Right renal pelvis (tissue), 4 donors: Measurements from ENCODE around the gene CILP. TPM values are rescaled to one million over a fixed set of nuclear protein-coding genes. Genes with fewer than 3 reads are reported as not detected.
"Not testable (repeated sequence)": the region's sequence is repeated elsewhere in the genome, so short reads cannot be mapped to it uniquely, and the experiment has no call there.

ENCODE experiments used
- DNase-seq, 4 donors: peaks; one replicate each; pipeline ENCODE4 v3.0.0-alpha.2; 2013; ENCODE audit warnings: low read depth in 4 of 4, low spot score in 3 of 4, missing footprints in 1 of 4
- polyA plus RNA-seq, 4 donors: library from polyadenylated mRNA; unstranded; fragments of 120-200 nt; gene quantifications; one replicate each; pipeline ENCODE4 v1.2.1, GENCODE V29; 2013; ENCODE audit not compliant: insufficient read length in 4 of 4

The CILP gene, protein sequence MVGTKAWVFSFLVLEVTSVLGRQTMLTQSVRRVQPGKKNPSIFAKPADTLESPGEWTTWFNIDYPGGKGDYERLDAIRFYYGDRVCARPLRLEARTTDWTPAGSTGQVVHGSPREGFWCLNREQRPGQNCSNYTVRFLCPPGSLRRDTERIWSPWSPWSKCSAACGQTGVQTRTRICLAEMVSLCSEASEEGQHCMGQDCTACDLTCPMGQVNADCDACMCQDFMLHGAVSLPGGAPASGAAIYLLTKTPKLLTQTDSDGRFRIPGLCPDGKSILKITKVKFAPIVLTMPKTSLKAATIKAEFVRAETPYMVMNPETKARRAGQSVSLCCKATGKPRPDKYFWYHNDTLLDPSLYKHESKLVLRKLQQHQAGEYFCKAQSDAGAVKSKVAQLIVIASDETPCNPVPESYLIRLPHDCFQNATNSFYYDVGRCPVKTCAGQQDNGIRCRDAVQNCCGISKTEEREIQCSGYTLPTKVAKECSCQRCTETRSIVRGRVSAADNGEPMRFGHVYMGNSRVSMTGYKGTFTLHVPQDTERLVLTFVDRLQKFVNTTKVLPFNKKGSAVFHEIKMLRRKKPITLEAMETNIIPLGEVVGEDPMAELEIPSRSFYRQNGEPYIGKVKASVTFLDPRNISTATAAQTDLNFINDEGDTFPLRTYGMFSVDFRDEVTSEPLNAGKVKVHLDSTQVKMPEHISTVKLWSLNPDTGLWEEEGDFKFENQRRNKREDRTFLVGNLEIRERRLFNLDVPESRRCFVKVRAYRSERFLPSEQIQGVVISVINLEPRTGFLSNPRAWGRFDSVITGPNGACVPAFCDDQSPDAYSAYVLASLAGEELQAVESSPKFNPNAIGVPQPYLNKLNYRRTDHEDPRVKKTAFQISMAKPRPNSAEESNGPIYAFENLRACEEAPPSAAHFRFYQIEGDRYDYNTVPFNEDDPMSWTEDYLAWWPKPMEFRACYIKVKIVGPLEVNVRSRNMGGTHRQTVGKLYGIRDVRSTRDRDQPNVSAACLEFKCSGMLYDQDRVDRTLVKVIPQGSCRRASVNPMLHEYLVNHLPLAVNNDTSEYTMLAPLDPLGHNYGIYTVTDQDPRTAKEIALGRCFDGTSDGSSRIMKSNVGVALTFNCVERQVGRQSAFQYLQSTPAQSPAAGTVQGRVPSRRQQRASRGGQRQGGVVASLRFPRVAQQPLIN
- 1 to 10 TPM; 3.1 to 4.3 (median 3.8) TPM for polyA plus RNA-seq

DNA sequence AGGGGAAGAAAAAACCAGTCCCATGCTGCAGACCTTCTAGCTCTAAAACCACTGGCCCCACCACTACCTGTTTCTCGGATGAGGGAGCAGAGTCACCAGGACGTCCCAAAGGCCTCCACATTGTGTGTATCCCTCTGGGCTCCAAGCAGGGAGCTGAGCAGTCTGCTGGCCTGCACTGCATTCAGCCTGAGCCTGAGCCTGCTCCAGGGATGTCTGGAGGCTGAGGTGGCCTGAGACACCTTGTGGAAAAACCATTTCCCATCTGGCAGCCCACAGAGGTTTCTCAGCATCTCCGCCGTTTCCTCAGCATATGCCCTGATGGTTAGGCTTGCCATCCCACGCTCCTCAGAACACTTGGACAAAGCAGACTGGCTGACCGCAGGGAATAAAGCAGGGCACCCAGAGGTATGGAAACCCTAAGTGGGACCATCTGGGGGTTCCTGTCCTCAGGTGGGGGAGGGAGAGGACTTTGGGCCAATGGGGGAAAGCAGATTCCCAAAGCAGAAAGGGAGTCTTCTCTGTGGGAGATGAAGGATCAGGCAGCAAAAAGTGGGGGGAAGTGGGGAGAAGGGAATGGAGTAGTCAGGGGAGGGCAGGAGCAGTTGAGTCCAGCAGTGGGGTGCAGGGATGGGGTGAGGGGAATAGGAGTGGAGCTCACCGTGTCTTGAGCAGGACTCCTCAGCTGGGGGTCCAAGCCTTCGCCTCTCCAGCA is at the start of gene CILP:
Gene CILP (minus strand): TSS at position 704 of the 712 bp plus-strand sequence. CDS start 1,718 bp downstream, outside the sequence.
- no peak for DNase-seq

DNA sequence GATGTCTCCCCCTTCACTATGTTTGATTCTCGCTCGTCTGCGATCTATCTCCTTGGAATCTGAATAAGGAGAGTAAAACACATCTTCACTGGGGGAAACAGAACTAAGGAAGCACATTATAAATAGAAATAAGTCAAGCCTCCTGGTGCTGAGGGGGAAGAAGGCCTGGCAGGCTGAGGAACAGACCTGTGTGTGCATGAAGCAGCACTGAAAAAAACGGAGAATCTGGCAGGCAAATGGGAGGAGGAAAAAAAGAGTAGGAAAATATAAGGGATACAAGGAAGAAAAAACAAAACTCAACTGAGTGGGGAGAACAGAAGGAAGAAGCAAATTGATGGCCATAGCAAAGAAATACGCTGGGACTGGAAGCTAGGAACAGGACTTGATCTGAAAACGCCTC is 49.7 kb upstream of the CILP start:
- no peak for DNase-seq

DNA sequence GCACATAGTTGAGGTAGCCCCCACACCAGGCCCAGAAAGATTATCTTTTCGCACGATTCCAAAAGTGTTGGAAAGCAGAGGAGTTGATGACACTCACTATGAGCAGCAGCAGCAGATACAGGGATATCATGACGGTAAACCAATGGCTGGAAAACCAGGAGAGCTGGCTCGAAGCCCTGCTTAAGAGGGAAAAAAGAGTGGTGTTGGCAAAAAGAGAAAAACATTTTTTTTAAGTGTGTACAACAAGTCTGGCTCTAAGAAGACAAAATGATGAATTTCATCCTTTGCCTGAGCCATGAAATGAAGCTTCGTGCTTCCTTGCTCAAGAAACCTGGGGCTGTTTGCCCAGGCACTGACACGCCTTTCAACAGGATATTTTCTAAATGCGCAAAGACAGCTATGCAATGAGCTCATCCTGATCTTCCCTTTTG is 48.1 kb upstream of the CILP start:
- no peak for DNase-seq

DNA sequence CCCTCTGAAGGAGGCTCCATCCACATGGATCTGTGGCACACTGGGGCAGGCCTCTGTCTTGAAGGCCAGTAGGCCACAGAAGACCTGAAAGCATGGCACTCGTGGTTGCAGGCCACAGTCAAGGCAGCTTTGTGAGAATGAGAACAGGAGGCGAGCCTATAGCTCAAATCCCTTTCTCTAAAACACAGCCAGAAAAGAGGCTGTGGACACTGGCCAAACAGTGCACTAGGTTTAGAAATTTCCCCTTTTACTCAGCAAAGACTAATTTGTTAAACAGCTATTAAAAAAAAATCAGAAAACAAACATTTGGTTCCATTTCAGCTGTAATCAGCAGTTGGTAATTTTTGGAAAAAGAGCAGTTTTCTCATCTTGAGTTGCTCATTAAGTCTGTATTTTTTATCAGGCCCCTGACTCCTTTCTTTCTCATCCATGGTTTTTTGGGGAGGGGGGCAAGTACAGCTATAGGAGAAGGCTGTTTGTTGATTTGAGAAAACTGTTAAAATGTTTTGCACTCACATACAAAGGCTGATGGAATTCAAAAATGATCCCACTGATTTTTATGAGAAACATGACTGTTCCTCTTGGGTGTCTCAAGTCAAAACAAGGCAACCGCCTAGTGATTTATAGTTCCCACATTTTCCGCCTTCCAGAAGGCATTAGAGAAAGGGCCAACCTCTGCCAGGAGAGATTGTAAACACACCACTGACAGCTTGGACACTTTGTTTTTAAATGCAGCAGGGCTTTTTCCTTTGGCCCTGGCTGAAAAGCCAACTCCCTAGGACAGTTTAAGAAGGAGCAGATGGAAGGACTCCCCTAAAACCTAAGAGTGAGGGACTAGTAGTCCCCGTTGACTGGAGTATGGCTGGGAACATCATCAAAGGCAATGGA is 47.3 kb upstream of the CILP start:
- DNase-seq = peak in 1 of 4 donors; percentile 19

DNA sequence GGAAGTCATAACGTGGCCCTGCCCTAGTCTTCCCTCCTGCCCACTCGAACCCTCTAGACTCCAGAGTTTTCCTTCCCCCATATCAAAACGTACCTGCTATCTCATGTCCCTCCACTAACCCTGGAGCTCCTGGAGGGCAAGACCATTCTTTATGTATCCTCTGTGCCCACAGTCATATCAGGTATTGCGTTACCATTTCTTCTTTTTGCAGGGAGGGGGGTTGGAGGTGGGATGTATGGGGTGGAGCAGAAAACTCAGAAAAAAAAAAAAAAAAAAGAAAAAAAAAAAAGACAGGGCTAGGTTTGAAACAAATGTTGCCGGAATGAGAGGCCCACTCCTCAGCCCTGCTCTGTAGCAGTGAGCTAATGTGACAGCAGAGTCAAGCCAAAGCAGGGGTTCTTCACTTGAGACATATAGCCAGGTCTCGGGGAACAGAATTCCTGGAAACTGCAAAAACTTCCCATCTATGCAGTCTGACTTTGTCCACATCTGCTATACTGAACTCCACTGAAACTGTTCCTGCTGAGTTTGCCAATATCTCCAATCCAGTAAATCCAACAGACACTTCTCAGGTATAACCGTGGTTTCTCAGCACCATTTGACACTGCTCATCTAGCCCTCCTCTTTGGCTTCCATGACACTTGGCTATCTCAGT is 44.3 kb upstream of the CILP start:
- no peak for DNase-seq

DNA sequence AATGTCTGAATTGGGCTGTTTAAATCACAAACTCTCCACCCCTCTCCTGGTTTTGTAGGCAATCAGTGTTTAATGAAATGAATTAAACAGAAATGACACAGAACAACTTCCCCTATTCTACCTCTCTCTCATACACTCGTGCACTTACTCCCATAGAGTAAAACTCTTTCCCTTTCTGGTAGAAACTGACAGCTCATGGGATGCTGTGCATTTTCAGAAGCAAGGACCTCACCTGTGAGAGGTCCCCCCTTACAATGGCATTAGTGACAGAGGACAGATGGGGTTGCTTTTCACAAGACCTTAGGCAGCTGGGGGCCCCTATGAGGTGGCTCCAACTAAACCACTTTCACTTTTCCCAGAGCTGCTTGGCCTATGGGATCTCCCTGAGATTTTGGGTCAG is 43.5 kb upstream of the CILP start:
- no peak for DNase-seq

DNA sequence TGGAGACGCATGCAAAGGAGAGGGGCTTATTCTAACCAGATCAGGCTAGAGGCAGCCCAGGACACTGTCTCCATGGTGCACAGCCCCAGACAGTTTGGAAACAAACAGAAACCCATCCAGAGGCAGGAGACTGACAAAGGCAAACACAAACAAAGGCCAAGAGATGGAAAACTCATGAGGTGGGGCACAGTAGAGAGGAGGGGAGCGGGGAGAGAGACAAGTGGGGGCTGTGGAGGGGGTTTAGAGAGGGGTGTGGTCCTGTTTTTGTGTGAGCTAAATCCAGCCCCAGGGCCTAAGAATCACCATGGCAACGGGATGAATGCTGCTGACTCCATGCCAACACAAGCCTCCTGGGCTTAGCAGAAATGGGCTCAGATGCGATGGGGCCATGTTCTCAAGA is 43.1 kb upstream of the CILP start:
- no peak for DNase-seq

DNA sequence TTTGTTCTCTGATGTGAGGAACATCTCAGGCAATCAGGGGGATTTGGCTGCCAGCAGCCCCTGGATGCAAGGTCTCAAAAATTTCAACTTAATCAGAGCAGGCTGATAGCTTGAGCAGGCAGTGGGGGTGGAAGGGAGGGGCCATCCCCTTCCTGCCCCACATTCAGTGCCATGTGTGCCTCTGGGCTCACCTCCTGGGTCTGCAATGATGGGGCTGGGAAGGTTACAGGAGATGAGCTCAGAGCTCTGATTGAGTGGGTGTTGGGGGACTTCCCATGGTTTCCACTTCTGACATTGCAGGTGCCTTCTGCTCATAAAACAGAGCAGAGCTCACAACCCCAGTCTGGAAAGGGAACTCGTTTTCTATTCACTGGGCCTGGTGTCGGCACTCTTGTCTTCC is 38.4 kb upstream of the CILP start:
- DNase-seq = no peak

DNA sequence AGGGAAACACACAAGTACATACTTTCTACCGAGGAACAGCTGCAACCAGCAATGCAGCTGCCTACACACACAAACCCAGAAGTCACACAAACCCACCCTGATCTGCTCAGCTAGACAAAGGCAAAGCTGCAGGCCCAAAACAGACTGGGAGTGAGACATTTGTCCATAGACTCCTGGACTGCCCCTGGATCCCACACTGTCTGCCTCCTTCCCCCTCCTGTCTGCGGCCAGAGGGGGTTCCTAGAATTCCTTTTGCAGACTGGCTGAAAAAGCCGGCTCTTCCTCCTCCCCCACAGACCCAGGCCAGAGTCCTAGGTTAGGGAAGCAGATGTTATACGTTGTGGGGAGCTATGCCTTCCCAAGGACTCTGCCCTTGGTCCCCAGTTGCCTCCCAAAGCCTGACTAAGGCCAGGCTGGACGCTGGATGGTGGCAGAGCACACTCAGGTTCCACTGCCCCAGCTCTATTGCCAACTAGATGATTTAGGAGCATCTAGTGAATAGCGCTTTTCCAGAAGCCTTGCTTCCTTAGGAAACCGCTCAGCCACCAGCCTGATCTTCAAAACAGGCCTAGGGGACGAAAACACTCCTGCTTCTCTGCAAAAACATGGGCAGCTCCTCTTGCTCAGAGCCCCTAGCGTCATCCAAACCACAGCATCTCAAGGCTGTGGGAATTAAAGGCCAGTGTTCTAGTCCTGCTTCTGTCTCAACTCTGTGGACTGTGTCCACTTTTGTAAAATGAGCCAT is 37.4 kb upstream of the CILP start:
- peak in 2 of 4 donors; percentile 29 to 36 for DNase-seq

DNA sequence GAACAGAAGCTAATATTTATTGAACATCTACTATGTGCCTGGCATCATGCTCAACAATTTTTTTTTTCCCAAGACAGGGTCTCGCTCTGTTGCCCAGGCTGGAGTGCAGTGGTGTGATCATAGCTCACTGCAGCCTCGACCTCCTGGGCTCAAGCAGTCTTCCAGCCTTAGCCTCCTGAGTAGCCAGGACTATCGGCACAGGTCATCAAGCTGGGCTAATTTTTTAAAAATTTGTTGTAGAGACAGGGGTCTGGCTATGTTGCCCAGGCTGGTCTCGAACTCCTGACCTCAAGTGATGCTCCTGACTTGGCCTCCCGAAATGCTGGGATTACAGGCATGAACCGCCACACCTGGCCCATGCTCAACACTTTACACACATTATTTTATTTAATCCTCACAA is 35.7 kb upstream of the CILP start:
- DNase-seq = no peak

DNA sequence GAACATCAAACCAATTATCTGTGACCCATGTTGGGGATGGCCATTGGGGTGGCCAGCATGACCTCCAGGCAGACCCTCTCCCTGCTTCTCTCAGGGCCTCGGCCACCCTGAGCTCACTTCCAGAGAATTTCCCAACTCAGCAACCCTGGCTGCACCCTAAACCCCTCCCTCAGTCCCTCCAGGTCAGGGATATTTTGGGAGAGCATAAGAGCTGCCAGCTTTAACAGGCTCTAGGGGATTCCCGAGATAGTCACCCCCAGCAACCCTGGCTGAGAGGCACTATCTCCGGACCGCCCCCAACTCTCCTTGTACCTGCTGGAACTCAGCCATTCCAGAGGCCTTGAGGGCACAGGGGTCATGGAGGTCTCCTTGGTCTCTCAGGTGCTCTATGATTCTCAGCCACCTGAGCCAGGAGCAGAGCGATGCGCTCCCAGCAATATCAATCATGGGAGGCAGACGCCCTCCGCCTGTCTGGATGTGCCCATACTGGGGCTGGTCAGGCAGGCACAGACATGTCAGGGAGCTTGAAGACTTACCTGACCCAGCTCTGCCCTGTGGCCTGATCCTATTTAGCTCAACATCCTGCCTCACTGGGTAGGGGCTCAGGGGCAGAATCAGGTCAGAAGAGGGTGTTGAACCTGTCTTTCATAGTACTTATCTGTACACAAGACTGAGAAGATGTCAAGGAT is 34.9 kb upstream of the CILP start:
- no peak for DNase-seq

DNA sequence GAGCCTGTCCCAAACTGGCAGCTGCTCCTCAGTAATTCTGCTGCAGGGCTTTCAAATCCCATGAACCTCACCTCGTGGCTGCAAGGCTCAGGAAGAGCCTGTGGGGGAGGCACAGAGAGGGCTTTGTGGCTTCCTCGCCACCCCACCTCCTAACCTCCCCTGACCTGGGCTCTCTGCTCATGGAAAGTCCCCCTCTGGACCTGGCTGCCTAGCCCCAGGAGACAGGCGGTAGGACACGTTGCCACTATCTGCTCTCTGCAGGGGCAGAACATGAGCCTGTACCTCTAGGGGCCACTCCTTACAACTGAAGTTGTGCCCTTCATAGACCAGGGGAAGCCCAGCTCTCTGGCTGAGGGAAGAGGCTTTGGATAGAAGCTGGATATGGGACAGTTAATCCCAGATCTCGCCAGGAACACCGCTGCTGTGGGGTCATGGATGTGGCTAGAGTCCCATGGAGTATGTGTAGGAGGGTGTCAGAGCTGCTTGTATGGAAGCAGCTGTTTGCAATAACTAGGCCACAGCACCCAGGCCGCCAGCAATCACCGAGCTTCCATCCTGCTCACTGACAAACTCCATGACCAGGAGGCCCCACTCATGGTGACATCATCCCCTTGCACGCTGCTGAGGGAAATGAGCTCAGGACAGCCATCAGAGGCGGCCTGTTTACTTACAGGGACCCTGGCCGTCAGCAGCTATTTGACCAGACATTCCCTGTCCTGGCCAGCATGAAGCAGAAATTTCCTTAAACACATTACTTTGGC is 34.0 kb upstream of the CILP start:
- DNase-seq = peak; percentile 47 to 67 (median 58)

DNA sequence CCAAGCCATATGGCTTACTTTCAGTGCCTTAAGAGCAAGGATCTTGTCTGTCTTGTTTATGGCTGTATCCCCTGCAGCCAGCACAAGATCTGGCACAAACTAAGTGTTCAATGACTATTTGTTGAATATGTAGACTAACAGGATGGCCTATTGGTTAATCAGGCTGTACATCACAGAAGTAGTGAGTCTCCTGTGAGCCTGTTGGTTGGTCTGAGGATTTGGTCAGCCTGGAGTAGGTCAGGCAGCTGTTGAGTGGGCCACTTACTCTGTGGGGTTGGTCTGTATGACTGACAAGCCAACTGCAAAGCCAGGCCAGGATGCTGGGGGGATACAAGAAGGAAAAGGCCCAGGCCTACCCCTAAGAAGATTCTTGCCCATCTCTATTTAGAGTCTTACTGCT is 33.4 kb upstream of the CILP start:
- DNase-seq = no peak

DNA sequence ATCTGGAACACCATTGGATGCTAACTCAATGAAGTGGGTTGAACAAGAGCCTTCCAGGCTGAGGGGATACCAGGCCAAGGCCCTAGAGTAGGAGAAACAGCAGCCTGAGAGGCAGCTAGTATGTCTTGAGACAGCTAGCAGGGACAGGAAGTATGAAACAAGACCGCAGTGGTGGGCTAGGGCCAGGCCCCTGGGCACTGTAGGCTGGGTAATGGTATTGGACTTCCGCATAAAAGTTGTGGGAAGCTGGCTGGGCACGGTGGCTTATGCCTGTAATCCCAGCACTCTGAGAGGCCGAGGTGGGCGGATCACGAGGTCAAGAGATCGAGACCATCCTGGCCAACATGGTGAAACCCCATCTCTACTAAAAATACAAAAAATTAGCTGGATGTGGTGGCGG is 25.2 kb upstream of the CILP start:
- not testable (repeated sequence) for DNase-seq

DNA sequence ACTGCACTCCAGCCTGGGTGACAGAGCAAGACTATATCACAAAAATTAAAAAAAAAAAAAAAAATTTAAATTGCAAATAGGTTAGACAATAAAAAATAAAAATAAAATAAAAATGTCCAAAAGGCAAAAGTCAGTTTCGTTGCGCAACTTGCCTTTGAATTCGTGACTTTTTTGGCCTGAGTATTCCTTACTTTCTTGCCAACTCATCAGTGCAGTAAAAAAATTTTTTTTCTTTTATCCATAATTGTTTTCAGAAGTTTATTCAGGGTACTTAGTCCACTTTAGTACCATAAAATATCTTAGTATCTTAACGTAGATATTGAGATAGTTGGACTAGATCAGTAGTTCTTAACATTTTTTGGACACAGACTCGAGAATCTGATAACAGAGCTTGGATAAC is 22.4 kb upstream of the CILP start:
- DNase-seq = no peak

DNA sequence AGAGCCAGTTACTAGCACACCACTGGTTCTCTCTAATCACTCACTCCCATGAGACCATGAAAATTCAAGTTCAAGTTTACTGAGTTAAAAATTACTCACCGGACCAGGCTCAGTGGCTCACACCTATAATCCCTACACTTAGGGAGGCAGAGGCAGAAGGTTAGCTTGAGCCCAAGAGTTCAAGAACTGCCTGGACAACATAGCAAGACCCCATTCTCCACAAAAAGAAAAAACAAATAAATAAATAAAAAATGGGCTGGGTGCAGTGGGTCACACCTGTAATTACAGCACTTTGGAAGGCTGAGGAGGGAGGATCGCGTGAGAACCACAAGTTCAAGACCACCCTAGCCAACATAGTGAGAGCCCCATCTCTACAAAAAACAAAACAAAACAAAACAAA is 21.2 kb upstream of the CILP start:
- no peak for DNase-seq

DNA sequence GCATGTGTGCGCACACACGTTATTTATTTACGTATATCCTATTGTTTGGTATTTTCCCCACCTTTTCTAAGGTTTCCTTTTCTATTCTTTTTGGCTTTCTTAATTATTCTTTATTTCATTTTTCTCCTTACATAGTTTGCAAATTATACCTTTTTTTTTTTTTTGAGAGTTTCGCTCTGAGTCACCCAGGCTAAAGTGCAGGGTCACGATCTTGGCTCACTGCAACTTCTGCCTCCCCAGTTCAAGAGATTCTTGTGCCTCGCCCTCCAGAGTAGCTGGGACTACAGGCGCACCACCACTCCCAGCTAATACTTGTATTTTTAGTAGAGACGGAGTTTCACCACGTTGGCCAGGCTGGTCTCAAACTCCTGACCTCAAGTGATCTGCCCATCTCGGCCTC is 20.0 kb upstream of the CILP start:
- DNase-seq = no peak
